GM18873 (cell line): Measurements from ENCODE around the gene SRPK1.

Experiments used
- ATAC-seq: cut with Tn5 transposase; IDR thresholded peaks from one replicate; pipeline ENCODE4 v1.9.1; 2021; ENCODE audit warnings: mild to moderate bottlenecking, moderate library complexity, moderate number of reproducible peaks; ENCODE audit not compliant: unreplicated experiment, low FRiP score

The SRPK1 gene

GRCh38 chr6:35787266-35788218, 133.4 kb downstream of the SRPK1 start:
- ATAC-seq = no peak

- ATAC-seq = no peak
These were observed 134.1 kb downstream of the SRPK1 start for GRCh38 chr6:35786810-35787209.

GRCh38 chr6:35786272-35786671, 134.6 kb downstream of the SRPK1 start:
- no peak for ATAC-seq

- ATAC-seq = no peak
These were observed 136.7 kb downstream of the SRPK1 start for GRCh38 chr6:35784200-35784599.
